NCI-H2196 (cell line): Measurements from ENCODE around the gene KRT6A.

Source experiments
- DNase-seq: peaks from one replicate; lab custom pipeline; 2025; ENCODE audit not compliant: unreplicated experiment; lab: John Stamatoyannopoulos, UW

Gene KRT6A

DNA sequence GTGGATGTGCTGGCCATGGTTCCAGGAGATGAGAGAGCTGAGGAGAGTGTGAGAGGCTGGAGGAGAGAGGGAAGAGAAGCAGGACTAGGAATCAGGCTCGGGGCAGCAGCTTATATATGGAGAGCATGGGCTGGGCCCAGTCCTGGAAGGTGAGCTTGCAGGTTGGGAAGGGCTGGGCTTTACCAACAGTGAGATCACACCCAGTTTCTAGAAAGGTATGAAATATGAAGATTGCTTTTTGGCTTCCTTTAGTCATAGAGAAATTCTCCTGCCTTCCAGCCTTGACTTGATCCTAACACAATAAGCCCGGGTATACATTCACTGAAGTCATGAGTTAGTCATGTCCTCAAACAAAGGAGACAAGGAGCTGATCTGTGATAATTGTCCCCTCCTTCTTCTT is at the start of gene KRT6A:
TSS of gene KRT6A (minus strand) at position 86 of the 400 bp plus-strand sequence. CDS start at position 17, 69 bp downstream.
- DNase-seq = no peak

DNA sequence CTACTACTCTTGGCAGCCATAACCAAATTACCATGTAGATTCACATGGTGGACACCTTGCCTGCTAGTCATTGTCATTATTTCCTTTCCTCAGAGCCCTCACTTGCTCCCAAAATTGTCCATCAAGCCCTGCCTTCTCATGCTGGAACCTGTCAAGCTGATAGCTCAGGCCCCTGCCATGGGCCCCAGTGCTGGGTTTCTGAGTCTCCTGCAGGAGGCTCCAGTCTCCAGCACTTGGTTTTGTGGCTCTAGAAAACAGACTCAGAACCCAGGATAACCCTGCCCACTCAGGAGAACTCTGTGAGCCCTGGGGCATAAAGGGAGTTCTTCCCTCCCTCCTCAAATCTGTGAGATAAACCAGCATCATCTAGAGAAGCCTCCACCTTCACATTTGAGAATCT is 49.1 kb upstream of the KRT6A start:
- no peak for DNase-seq

DNA sequence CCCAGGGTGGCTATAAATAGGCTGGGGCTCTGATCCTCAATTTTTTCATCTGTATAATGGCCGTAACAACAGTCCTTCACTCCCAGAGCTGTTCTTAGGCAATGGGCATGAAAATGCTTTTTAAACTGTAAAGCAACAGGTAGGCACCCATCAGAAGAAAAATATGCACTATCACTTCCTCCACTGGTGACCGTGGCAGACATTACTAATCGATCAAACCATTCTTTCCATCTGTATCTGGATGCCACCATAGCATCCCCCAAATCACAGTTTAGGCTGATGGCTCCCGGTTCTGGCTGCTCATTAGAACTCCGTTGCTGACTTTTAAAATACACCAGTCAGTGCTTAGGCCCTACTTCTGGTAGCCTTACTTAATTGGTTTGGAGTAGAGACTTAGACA is 48.7 kb upstream of the KRT6A start:
- DNase-seq = no peak

DNA sequence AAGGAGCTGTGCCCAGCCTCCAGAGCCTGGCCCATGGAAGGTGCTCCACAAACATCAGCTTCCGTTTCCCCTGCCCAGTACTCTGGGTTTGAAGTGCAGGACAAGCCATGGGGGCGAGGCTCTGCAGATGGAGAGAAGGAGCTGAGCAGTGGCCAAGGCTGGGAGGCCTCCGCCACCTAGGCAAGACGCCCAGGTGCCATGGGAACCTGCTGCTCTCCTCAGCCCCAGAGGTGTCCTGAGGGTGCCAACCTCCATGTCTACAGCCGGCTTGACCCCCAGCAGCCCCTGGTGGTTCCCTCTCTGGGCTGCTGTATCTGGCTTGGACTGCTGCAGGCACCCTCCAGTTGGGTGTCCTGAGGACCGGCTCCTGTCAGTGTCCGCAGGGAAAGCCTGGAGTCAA is 47.5 kb upstream of the KRT6A start:
- DNase-seq = no peak

DNA sequence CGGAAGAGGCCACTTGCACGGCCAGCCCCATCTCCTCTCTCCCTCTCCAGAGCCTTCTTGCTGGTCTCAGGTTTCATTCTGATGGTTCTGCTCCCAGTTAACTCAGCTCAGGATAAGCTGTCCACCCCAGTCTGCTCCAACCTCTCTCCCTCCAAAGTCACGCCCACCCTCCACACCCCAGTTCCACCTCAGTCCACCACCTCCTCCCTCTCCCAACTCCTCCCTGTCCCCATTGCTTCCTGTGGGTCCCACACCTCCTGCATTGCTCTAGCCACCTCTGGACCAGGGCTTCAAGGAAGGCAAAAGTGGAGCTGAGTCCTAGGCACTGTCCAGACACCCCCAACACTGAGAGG is 46.7 kb upstream of the KRT6A start:
- DNase-seq = no peak

DNA sequence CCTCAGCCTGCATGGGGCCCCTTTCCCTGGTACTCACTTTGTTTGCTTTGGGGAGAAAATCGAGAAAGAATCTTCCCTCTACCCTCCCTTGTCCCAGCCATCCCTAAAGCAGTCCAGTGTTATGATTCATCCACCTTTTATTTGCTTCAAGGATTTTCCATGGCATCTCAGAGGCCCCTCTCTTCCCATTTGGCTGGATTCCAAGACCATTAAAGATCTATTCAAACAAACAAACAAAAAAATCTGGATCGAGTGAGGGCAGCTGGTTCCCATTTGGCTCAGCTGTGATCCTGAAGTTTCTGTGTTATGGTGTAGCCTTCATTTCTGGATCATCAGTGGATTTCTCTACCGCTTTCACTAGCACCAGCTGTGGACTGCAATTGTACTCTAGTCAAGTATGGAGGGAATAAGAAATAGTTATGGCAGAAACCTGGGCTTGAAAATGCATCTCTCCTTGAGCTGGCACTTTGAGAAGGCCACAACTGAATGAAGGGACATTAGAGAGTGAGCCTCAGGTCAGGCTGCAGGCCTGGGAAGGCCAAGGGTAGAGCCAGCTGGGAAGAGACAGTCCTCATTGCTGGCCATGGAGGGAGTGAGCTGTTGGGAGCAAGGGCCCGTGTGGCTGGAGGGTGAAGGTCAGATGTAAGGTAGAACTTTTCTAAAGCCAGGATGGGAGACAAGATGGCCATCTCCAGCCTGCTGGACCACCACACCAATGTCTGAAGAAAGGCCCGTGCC is 46.2 kb upstream of the KRT6A start:
- peak; percentile 49 for DNase-seq

DNA sequence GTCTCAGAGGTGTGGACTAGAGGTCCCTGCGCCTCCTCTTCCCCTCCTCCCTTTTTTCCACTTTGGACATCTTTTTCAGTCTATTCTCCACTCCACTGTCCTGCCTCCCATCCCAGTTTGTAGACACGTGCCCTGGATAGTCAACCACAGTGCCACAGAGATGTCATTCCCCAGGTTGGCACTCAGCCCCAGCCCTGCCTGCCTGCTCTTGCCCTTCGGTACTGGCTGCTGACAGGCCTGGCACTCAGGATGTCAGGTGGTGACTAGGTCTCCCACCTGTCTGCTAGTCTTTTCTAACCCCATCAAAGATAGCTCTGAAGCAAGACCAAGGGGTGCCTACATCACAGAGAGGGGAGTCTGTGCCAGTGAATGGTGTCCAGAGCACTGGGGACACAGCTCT is 44.0 kb upstream of the KRT6A start:
- no peak for DNase-seq

DNA sequence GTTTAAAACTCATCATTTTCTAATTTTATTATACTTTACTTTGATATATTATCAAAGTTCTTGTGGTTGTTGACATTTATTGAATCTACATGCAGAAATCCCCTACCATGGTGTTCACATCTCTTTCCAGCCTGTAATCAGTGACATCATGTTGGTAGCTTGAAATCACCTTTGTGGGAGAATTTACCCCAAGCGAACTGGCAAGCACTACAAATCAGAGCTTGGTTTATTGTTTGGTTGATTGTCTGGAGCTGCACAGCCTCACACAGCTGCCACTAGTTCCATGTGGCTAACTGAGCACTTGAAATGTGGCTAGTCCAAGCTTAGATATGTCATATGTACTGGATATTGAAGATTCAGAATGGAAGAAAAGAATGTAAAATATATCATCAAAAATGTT is 42.5 kb upstream of the KRT6A start:
- no peak for DNase-seq

DNA sequence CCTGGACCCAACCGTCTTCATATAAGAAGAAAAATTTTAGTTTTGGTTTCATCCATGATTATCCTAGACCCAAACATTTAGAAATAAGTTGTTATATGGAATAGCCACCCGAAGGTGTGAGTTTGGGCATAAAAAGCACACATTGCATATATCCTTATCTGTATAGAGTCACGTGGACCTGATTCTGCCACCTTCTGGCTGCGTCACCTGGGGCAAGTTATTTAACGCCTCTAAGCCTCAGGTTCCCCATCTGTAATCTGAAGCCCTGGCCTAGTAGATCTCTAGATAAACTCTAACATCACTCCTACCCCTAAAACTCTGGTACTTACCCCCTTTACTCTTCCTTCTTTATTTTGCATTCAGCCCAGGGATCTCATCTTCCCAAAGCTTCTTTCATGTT is 41.4 kb upstream of the KRT6A start:
- peak; percentile 26 for DNase-seq

DNA sequence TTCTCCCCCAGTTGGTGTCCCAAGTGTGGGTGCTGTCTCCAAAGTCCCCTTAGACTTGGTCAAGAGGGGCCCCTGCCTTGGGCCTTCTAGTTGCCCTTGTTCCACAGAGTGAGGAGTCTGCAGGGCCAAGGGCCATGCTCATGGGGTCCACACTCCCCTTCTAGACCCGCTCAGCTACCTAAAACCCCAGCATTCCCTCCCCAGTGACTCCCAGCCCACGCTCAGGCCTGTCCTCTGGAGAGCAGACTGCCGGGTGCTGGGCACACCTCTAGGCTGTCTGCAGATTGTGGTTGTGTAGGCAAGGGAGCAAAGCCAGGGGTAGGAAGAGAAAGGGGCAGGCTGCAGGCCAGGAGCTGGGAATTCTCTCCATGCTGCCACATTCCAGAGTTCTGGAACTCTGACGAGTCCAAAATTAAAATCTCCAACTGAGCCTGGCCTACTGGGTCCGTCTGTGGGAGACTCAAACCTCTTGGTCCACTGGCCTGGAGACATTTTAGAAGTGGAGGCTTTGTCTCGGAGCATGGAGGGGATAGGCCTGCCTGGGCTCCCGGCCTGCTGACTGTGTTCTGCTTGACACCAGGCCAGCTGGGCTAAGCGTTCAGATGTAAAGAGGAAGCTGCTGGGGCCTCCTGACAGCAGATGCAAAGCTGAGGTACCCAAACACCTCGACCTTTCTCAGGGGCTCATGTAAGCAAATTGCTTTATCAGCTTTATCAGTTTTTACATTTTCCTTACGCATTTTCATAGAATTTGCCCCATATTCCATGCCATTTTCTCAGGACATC is 40.8 kb upstream of the KRT6A start:
- no peak for DNase-seq

DNA sequence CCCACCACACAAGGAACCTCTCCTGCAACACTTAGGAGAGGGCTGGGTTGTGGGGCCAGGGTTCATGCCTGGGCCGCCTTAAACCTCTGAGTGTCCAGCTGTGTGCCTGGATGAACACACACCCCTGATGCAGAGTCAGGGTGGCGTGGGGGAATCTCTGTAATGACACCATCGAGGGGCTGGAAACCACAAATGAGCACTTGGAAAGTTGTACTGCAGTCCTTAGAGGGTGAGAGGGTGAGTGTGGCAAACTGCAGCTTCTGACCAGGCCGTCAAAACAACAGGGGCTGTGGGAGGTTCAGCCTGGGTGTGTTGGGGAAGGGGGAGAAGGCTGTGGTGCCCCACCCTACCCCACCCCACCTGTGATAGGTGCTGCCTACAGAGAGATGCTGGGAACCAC is 39.6 kb upstream of the KRT6A start:
- DNase-seq = no peak

DNA sequence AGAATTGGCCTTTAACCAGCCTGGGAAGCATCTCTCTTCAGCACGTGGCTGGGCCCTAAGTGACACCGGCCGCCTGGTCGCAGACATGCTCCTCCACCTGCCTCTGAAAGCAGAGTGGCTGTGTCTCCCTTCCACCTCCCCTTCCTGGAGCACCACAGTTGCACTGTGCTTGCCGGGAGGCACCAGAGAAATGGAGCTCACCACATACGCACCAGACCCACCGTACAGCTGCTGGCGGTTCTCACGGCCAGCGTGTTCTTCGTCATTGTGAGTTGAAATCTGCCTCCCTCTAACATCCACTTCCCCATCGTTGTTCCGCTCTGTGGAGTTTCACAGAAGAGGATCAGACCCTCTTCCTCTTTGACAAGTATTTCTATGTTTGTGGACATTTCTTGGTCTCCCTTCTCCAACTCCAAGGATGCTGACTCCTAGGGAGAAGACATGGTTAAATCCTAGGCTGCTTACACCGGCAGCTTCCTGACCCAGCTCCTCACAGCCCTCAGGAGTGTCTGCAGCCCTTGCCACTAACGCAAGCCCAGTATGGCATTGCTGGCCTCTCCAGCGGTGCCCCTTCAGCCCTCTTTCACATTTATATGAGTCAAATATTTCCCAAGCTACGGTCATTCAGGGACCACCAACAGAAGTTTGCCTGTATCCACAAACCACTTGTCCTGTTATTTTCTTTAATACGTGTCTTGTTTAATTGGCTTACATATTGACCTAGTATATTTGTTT is 38.7 kb upstream of the KRT6A start:
- no peak for DNase-seq

DNA sequence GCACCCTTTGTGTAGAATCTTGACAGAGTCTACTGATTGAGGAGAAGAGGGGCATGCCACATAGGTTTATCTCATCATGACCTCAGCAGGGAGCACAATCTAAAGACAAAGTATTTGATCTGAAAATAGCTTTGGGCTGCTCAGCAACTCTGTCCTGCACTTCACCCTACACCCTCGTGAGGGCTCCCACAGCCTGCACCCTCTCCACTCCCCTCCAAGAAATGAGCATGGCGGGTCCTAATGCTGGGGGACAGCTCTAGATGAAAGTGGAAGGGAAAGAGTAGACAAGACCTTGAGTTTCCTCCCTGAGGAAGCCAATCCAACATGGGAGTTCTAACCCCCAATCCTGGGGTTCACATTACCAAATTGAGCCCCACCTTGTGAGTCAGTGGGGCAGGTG is 37.8 kb upstream of the KRT6A start:
- no peak for DNase-seq

DNA sequence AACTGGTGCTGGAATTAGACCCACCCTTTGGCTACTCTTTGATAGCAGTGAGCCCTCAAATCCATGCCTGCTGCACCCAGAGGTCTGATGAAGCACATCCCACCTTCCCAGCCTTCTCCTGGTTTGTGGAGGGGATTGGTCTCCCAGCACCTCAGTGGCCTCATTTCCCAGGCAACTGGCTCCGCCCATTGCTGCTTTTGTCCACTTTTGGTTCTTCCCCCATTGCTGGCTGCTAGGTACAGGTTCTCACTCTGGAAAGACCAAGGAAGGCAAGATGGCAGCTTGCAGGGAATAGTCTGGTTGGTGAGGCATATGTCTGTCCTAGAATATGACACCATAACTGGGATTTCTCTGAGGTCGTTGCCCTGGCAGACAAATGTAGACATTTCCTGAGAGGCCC is 37.3 kb upstream of the KRT6A start:
- DNase-seq = no peak

DNA sequence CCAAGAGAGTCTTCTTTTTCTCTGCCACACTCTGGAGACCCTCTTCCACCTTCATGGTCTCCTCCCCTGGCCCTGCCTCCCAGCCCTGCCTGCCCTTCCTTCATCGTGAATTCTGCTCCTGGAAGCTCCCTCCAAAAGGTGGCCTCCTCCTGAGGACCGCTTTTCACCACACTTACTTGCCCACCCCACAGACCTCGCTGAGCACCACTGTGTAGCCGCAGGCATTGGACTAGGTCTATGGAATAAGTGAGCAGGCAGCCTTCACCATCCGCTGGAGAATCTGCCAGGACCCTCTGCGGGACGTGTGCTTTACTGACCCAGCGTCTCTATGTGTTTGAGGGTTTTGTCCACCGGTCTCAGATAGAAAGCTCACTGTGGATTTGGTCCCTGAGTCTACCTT is 36.8 kb upstream of the KRT6A start:
- no peak for DNase-seq

DNA sequence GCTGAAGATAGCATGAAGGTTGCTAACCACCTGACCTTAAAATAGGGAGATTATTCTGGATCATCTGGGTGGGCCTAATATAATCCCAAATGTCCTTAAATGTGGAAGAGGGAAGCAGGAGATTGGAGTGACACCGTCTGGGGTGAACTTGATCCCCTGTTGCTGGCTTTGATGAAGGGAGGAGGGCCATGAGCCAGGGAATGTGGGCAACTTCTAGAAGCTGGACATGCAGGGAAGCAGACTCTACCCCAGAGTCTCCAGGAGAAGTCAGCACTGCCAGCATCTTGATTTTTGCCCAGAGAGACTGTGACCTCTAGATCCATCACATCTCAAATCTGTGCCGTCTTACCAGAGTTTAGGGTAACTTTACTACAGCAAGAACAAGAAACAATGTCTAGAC is 36.4 kb upstream of the KRT6A start:
- no peak for DNase-seq

DNA sequence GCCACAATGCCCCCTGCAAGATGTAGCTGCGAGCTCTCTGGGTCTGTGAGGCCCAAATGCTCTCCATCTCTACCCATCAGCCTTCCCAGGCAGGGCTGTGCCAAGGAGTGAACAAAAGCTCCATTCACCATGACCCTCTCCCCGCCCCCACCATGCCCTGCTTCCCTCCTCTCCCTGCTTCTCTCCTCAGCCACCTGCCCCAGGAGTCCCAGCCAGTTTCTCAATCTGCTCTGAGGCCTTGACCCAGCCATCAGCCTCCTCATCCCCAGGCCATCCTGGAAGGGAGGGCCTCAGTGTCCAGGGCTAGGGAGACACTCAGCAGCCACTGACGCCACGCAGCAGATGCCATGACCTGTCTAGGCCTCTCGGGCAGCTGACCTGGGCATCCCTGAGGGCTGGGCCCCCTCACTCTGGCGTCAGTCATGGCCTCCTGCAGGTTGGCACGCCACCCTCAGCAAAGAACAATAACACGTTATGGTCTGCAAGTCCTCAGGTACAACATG is 35.6 kb upstream of the KRT6A start:
- DNase-seq = peak; percentile 55

DNA sequence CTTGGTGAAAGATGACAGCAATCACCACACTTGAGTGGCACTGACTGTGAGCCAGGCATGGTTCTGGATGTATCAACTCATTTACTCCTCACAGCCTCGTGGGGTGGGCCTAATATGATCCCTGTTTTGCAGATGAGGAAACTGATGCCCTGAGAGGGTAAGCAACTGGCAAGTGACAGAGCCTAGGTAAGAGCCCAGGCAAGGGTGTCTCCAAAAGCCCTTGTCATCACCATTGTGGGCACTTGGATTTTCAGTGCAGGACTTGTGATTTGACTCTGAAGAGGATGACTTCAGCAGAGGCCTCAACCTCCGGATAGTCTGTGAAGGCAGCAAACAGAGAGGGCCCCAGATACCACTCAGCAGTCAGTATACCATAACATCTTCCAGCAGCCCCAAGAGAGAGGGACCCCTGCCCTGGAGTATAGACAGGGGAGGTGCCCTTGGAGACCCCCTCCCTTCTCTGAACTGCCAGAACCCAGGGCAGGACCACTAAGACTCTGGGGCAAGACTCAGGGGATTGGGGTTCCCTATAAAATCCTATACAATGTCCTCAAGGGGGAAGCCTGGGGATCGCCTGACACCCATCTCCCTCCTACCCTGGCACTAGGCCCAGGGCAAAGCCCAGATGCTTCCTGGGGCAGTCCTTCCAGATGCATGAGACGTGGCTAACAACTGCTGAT is 34.2 kb upstream of the KRT6A start:
- no peak for DNase-seq

DNA sequence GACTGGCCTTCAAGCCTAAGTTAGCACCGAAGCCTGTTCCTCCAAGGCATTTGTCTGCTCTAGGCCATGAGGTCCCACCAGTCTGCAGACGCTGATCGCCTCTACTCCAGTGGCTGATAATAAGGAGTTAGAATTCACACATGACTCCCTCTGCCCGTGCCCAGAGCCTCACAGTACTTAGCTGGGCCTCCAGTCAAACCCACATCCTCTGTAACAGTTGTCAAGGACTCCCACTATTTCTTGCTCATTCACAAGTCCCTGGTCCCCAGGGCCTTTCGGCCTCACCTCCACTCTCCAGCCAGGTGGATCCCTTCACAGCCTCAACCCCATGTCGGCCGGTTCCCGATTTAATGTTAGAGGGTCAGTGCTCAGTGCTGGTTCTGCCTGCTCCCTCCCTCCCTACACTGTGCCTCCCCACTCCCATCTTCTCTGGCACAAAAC is 33.5 kb upstream of the KRT6A start:
- no peak for DNase-seq

DNA sequence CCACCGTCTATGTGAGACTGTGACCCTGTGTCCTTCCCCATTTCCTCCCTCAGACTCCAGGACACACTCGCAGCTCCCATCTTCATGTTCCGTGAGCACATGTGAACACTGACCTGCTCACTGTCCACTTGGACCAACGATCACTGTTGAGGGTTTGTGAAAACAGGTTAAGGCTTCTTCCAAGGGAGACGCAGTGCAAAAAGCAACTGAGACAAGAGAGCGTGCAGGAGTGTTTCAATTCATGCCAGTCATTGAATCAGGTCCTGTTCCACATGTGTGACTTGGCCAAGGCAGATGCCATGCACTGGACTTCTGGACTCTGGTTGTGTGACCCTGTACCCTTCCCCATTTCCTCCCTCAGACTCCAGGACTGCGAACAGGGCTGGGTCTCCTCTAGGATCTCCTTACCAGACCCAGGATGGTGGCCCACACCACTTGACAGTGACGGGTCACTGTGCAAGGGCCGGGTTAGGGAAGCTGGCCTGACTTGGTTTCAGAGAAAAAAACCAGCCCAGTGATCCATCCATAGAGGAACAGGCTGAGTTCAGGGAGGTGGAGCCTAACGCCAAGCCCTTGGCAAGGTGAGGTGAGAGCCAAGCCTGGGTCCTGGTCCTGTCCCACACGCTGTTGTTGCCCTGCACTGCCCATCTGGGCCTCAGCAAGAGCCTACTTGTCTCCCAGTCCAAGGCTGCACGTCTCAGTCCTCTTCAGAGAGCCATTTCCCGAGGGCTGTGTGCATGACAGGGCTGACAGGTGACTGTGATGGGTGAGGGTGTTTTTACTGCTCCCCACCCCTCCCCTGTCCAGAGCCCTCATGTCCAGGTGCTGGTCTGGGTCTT is 32.8 kb upstream of the KRT6A start:
- DNase-seq = no peak
